ENCODE data around the gene NHS. TPM values are rescaled to one million over a fixed set of nuclear protein-coding genes. Genes with fewer than 3 reads are reported as not detected.

NHS gene
- total RNA-seq, 1 experiment from 2014 or later: 5.3 TPM

DNA sequence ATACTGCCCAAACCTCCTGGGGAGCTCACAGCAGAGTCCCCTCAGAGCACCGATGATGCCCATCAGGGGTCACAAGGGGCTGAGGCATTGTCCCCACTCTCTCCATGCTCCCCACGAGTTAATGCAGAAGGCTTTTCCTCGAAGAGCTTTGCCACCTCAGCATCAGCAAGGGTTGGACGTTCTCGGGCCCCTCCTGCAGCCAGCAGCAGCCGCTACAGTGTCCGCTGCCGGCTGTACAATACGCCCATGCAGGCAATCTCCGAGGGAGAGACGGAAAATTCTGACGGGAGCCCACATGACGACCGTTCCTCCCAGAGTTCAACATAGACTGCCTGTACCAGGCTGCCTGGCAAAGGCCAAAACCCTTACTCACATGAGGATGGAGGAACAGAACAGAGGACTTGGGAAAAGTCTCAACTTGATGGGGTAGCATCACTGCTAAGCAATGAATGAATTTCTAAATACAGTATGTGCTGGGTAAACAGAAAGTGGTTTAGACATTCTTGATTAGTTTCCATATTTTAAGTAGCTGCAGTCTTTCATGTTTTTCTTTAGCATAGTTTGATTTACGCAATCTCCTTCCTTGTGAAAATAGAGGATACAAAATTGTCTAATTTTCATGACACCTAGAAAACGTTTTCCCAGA lies 357.3 kb downstream of the NHS start:
- DNase-seq (ENCODE audit: low spot score): no peak

DNA sequence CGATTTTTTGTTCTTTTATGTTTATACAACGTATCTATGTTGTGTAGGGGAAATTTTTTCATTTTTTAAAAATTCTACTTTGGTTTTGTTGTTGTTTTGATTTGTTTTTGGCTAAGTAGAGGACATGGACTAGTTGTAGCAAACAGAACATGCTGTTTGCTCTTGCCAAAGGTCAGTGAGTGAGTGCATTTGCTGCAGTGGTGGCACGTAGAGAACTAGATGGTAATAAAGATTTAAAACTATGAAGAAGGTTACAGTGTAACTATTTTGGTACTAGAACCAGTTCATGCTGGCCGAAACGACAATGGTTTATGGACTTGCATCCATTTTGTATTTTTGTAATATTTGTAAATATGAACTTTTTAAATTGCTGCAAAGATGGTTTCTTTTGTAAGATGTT lies 360.4 kb downstream of the NHS start:
- no peak for DNase-seq (ENCODE audit: low spot score)

DNA sequence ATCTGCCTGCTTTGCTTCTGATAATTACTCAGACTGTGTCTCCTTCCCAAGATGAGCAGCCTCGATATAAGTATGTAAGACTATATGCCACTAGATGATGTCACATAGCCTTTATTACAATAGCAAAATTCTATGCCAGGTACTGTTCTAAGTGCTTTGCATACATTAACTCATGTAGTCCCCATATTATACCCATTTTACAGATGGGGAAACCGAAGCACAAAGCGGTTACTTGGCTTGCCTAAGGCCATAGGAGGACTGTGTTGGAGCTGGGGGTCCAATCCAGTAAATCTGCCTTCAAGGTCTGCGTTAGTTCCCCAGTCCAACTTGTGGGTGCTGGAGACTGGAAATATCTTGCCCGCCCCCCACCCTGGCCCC lies 361.5 kb downstream of the NHS start:
- peak; percentile 23 for DNase-seq (ENCODE audit: low spot score)

DNA sequence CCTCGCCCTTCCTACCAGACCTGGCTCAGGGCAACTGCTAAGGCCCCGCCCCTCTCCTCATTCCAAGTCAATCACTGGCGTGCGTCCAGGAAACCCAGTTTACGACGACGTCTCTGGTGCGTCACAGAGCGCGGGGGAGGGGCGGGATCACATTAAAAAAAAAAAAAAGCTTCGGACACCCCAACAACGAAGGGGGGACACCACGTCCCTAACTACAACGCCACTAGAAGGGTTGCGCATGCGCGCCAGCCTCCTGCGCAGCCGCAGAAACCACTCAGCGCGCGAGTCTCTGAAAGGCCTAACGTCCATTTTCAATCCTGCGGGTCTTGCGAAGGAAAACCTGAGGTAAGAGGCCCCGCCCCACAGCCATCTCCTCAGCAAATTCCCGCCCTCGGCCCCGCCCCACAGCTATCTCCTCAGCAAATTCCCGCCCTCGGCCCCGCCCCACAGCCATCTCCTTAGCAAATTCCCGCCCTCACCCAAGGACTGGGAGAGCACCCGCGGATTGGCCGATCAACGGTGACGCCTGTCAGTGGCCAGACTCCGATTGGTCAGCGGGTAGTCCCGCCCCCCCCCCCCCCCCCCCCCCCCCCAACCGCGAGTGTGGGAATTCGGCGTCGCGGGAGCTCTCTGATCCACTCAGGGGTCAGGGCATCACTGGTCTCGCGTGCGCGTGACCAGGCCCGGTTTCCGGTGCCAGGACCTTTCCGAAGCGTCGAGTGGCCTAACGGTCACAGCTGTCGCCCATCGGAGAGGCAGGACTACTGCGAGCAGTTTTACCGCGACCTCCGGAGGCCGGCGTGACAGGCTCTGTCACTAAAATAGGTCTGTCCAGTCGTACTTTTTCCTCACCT lies 362.1 kb downstream of the NHS start, which contains the start of gene SCML1:
Gene SCML1 (plus strand): TSS at position 638 of the 854 bp plus-strand sequence. CDS start 6,694 bp downstream, outside the sequence.
- peak; percentile 96 for DNase-seq (ENCODE audit: low spot score)

DNA sequence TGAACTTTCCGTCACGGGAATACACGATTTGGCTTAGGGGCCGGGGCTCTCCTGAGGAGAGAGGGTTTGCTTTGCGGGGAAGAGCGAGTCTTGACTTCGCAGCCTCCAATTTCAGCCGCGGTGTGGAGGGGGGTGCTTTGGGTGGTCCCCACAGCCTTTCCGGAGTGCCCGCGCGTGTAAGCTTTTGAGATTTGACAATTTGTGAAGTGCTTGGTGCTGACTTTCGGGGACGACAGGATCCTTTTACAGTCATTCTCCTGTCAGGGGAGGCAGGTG lies 362.6 kb downstream of the NHS start:
- no peak for DNase-seq (ENCODE audit: low spot score)

DNA sequence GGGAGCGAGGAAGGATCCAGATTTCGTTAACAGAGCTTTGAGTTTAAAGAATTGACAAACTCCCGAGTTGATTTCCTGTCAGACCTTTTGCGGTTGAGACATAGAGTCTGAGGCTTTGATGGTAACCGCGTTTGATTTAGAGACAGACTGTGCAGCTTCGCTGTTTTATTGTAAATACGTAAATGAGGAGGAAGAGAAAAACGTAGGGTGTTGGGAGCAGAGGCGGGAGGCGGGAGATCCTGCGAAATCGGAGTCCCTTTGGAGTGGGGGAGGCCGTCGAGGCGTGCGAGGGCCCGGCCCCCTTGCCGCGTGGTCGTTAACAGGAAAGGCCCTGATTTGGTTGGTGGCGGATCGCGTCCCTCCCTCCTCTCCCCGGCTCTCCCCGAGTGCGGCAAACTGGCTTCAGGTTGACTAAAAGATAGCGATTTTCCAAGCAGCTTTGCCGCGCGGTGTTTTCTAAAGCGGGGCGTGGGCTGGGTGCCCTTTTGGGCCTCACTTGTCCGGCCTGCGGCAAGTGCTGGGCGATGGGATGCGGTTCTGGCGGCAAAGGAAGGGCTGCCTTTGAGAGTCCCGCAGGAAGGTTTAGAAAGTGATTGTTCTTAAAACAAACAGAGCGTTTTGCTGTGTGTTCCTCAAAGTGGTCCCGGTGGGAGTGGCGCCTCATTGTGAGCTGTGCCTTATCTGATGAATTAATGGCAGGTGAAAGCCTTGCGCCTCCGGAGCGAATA lies 363.1 kb downstream of the NHS start:
- peak; percentile 41 for DNase-seq (ENCODE audit: low spot score)

DNA sequence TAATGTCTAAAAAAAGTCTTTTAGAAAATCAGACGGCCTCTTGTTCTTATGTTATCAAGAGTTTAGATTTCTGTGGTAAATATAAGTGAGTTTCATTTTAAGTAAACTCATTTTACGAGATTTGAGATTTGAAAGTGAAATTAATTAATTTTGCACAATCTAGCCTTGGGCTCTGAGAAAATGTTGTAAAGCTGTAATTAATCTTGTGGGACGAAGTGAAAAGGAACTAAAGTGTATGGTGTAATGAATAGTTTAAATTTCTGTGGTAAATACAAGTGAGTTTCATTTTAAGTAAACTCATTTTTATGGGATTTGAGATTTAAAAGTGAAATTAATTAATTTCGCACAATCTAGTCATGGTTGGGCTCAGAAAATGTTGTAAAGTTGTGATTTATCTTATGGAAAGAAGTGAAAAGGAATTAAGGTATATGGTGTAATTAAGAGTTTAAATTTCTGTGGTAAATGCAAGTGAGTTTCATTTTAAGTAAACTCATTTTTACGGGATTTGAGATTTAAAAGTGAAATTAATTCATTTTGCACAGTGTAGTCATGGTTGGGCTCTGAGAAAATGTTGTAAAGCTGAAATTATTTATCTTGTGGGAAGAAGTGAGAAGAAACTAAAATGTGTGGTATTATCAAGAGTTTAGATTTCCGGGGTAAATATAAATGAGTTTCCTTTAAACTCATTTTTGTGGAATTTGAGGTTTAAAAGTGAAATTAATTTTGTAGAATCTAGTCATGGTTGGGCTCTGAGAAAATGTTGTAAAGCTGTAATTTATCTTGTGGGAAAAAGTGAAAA lies 363.9 kb downstream of the NHS start:
- no peak for DNase-seq (ENCODE audit: low spot score)

DNA sequence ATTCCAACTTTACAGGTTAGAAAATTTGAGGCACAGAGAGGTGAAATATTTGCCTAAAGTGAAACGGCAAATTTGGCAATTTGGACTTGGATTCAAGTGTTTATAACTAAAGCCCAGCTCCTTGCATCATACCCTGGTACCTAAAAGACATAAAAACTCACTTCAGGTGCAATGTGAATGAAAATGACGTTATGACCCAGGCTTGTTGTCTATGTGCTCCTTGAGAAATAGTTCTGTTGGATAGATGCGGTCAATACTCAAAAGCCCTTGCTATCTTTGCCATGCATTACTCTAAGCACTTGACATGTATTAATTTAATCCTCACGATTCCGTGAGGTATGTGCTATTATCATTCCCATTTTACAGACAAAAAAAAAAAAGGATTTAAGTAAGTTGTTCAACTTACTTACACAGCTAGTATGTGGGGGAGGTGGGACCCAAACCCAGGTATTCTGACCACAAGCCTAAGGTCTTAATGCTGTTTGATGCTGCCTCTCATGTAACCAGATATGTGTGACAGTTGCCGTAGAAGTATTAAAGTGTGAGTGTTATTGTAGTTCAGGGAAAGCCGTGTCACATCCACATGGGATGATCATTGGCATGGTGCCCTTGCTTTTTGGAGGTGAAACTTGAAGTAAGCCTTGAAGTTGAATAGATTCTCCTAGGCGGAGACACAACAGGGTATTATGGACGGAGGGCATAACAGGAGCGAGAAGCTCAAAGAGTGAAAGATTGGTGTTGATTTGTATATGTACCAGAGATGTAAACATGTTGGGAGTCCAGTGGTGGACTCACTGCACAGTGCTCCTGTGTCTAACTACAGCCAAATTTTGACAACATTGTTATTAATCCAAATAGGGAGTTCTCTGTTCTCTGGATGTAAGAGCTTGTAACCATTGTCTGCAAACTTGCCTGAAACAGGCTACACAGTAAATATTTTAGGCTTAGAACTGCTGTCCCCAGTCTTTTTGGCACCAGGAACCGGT lies 365.4 kb downstream of the NHS start:
- DNase-seq (ENCODE audit: low spot score): no peak

DNA sequence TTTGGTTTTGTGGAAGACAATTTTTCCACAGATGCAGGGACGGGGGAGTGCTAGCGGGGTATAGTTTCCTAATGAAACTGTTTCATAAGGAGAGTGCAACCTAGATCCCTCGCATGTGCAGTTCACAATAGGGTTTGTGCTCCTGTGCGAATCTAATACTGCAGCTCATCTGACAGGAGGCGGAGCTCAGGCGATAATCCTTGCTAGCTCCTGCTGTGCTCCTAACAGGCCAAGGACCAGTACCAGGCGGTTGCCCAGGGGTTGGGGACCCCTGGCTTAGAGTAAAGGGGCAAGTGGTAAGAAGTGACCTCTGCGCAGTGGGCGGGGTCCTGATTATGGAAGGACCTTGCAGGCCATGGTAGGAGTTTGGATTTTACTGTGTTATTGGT lies 366.1 kb downstream of the NHS start:
- no peak for DNase-seq (ENCODE audit: low spot score)

DNA sequence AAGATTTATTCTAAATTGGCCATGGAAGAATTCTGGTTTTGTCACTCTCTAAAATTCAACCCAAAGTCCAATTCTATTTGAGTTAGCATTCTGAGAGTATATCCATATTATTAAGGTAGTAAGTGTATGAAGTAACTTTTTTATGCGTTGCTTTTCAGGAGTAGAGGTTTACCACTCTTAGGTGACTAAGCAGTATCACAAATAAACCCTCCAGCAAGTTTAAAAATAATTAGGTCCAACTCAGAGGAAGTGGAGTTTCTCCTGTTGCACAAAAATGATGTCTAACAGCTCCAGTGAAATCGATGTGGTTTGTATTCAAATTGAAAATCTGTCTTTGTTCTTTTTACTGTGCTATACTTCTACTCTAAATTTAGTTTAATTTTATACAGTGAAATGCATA lies 368.9 kb downstream of the NHS start:
- no peak for DNase-seq (ENCODE audit: low spot score)

DNA sequence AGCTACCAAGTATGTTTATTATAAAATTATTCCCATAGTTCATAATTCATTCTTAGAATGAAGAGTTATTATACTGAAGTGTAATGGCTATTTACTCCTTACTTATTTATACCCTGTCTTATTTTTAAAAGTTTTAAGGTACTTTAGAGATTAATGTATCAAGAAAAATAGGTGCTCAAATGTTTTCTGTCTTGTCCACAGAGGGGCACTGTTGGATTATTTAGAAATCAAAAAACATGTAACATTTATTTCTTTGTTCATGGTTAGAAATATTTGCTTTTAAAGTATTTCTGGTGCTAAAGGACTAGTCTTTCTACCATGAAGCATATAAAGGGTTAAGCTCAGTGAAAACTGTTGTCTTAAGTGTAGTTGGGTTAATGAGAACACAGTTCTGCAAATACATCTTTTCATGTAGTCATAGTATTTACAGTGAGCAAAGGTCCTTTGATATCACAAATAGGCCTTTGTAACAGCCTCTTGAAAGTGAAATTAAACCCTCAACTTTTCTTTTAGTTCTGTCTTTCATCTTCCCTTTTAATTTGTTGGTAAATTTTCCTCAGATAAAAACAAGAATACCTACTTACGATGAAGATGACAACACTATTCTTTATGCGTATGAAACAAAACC lies 370.0 kb downstream of the NHS start:
- DNase-seq (ENCODE audit: low spot score): peak; percentile 45

DNA sequence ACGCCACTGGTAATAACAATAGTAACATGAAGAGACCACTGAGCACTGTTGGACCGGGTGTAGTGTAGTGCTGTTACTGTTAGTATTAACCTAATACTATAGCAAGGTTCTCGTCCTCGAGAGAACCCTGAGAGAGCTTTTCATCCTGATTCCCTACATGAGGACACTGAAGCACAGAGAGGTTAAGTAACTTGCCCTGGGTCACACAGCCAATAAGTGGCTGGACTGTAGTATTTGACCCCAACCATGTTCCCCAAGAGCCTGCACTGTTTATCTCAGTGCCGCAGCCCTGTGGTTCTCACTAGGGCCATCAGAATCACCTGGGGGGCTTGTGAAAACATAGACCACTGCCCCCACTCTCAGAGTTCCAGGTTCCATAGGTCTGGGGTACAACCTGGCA lies 372.7 kb downstream of the NHS start:
- no peak for DNase-seq (ENCODE audit: low spot score)

DNA sequence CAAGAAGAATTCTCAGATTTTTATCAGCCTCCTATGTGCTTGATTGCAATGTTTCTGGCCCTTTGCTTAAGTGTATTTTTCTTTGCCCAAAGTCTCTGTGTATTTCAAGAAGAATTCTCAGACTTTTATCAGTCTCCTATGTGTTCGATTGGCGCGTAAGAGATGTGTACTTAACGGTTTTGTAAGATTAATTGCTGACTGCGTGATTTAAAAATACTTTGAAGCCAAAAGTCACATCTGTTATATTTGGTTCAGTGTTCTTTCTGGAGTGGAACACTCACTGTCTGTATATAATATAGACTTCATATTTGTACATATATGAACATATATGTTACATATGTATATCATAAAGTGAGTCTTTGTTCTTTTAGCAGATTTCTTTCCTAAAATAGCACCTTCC lies 373.7 kb downstream of the NHS start:
- DNase-seq (ENCODE audit: low spot score): no peak

DNA sequence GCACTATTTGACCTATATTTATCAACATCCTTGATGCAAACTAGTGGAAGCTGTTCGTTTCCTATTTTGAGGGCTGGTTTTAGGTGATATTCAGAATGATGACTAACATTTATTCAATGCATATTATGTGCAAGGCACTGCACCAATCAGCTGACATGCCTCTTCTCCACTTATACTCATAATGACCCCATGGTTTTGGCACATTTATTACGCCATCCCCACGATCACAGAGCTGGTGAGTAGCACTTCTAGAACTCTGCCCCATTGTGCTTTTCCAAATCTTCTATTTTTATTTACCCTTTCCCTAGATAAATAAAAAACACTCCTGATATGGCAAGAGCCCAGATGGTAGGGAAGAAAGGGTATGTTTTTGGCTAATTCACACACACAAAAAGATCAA lies 375.4 kb downstream of the NHS start:
- no peak for DNase-seq (ENCODE audit: low spot score)

DNA sequence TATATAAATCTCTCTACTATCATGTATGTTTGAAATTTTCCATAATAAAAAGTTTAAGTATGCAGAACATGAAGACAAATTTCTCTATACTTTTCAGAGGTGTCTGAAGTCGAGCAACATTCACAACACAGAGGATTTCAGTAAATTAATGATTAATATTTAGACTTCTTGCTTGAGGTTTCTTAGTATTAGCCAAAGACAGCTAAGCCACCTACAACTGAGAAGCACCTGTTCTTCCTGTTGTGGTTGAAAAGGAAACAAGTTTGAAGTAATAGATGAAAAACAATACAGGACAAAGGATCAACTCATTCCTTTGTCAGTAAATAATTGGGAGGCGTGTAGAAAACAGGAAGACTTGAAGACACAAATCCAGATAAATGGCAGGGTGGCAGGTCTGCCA lies 383.4 kb downstream of the NHS start:
- DNase-seq (ENCODE audit: low spot score): no peak

DNA sequence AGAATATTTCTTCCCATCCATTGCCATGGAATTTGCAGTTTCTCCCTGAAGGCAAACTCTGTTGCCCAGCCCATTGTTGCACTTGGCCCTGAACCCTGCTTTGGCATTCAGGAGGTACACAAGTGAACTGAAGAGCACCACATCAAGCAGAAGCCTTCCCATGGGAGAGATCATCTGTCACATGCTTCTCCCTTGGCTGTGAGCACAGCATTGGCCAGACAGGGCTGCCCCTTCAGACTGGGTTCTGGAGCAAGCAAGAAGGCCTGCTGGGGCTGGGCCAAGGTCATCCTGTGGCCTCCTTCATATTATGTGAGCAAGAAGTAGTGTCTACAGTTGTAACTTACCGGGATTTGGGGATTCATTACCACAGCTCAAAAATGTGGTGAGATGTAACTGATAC lies 385.0 kb downstream of the NHS start:
- no peak for DNase-seq (ENCODE audit: low spot score)

DNA sequence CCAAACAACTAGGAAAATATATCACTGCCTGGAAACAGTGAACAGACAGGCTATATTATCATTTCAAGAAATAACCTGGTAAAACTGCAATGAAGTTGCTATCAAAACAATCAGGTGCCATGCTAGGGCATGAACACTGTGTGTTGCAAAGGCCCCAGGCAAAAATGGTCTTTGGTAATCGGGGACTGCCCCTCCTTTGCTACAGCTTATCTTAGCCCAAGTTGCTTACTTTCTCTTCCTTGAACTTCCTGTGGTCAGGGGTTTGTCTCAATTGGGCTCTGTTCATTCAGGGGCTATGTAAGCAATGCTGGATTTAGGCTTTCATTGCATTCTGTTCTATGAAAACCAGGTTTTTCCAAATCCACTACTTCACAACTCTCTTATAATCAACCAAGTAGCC lies 392.7 kb downstream of the NHS start:
- no peak for DNase-seq (ENCODE audit: low spot score)

DNA sequence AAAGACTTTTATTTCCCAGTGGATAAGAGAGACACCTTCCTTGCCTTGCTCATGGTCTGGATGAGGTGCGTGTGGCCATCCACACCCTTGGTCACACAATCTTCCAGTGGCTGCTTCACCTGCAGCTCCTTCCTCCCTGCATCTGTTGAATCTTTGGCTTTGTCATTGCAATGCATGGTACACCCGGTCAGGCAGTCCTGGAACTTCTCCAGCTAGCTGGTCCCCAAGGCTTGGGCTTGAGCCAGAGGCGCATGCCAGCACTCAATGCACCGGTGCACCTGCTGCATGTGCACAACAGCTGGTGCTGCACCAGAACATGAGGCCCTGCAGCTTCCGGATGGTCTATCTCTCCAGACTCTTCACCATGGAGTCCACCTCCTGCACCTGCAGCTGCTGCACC lies 394.0 kb downstream of the NHS start:
- DNase-seq (ENCODE audit: low spot score): no peak

DNA sequence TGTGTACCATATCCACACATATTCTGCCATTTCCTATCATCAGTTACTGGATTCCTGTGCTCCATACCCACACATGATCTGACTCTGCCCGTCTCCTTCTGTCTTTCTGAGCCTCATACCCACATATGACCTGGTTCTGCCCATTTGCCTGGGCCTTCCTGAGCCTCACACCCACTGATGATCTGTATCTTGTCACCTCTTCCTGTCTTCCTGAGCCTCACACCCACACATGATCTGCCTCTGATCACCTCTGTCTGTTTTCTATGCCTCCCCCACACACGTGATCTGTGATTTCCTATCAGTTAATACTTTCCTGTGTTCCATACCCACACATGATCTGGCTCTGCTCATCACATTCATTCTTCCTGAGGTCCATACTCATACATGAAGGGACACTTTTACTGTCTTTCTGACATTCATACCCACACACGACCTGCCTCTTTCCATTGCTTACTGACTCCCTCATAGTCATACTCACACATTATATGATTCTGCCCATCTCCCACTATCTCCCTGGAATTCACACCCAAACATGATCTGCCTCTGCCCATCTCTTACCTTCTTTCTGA lies 394.8 kb downstream of the NHS start:
- DNase-seq (ENCODE audit: low spot score): no peak

Measured in HT-29 (cell line).